Skin epidermis (tissue), 12 donors: Measurements from ENCODE around the gene NAV2.
A peak's percentile ranks its signal among the peaks of the same experiment; 100 is the strongest.

Experiments
- H3K27ac ChIP-seq, 21 experiments: fragments of 200-600 bp; sonication (generic) in 11 of 21; one replicate each; pipeline ENCODE4 v1.5.0; 2020; ENCODE audit warnings: mild to moderate bottlenecking in 3 of 21, inconsistent platforms in 2 of 21, moderate library complexity in 2 of 21
- H3K4me3 ChIP-seq, 7 experiments: fragments of 200-600 bp; sonication (generic) in 2 of 7; one replicate each; pipeline ENCODE4 v1.5.0; 2020; ENCODE audit warnings: inconsistent platforms in 2 of 7, mild to moderate bottlenecking in 2 of 7, moderate library complexity in 1 of 7

NAV2 gene

DNA sequence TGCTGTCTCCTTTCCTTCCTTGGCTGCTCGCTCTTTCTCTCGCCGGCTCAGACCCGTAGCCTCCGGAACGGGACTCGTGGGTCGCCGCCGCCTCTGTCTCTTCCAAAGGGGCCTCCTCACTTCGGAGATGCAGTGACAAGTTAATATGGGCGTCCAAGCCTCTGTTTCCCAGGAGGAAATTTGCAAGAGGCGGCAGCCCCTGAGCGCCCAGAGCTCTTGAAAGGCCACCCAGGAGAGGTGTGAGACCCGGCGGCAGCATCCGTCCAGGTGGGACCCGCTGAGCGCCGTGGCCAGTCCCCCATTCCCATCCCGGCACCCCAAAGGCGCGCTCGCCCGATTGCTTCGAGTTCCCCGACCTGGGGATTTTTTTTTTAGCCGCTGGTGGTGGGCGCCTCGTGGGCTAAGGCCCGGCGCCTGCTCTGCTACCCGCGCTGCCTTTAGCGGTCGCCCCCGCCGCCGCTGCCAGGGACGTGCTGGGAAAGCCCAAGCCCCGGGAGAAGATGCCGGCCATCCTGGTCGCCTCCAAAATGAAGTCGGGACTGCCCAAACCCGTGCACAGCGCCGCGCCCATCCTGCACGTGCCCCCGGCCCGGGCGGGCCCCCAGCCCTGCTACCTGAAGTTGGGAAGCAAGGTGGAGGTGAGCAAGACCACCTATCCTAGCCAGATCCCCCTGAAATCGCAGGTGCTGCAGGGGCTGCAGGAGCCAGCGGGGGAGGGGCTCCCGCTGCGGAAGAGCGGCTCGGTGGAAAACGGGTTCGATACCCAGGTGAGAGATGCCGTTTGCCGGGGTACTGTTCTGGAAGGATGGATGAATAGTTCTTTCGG lies 772 bp downstream of the NAV2 start:
- Histone ChIP-seq H3K27ac (peak overlapping the region in 14 of 21 experiments; percentile 11 to 92 (median 78)), H3K4me3 (peak overlapping the region; percentile 39 to 63 (median 53))

DNA sequence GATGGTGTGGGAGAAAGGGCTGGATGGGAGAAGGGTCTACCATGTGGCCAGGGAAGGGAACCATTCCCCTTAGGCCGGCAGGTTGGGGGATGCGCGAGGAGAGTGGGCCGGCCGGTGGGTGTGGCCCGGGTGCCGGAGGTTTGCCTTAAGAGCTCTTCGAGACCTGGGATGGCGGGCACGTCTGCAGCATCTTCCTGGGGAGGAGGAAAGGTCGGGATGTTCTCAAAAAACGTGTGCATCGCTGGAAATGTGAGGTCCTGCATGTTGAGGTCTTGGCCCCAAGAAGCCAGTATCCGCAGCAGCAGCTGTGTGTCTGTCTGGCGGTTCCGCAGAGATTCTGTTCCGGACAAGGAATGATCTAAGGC lies 1.4 kb downstream of the NAV2 start:
- peak overlapping the region in 10 of 21 experiments; percentile 20 to 92 (median 78) for H3K27ac ChIP-seq
- H3K4me3 ChIP-seq: peak overlapping the region; percentile 39 to 63 (median 53)

DNA sequence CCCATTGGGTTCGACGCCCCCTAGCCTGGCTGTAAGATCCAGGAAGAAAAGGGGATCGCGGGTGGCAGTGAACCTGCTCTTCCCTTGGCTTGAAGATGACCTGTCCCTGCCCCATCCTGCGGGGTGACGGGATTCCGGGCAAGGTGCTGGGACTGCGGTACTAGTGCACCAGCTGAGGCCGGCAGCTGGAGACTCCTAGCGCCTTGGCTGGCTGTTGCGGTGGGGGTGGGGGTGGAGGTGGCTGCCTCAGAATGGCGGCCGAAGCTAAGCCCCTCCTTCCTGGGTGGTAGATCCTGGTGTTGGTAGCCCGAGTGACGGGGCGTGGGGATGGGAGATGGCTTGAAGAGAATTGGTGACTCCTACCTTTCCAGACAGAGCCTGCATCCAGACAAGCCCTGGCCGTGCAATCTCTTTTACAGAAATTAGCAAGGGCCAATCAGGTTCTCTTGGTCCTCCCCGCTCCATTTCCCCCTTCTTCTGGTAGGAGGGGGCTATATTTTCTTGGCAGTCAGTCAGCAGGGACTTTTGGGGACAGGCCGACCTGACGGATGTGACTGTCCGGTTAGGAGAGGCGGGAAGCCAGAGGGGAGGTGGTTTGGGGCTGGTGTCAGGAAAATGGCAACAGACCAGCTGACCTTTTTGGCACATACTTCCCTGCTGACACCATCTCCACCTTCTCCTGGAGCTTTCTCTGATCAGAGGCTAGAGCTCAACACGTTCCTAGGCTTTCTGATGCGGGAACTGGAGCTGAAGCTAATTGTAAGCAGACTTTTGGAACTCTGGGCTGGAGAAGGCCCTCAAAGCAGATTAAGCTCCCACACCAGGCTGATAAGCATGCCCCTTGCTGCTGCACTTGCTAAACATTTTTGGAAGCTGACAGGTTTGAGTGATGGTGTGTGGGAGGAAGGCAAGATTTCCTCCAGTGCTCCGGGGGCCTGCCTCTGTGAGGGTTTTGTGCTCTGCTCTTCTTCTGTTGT lies 2.0 kb downstream of the NAV2 start:
- peak overlapping the region; percentile 39 to 63 (median 53) for H3K4me3 ChIP-seq
- peak overlapping the region in 12 of 21 experiments; percentile 6 to 92 (median 40) for H3K27ac ChIP-seq

DNA sequence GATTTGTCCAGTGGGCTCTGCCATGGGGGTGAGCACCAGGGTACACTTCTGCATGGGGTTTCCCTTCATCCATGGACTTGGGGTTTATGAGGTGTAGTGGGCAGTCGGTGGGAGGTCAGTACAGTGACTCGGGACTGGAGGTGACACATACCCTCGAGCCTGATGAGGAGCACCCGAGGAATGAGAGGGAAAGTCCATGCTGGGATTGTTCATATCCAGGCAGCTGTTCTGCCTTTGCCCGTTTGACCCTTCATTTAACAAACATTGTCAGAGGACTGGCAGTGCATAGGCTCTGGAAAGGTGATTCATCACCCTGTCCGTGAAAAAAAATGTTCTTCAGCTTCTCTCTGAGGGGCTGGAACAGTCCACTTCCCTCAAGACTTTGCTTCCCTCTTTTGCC lies 2.7 kb downstream of the NAV2 start:
- Histone ChIP-seq H3K27ac (peak overlapping the region in 8 of 21 experiments; percentile 2 to 92 (median 32)), H3K4me3 (peak overlapping the region in 2 of 7 experiments; percentile 53 to 63)

DNA sequence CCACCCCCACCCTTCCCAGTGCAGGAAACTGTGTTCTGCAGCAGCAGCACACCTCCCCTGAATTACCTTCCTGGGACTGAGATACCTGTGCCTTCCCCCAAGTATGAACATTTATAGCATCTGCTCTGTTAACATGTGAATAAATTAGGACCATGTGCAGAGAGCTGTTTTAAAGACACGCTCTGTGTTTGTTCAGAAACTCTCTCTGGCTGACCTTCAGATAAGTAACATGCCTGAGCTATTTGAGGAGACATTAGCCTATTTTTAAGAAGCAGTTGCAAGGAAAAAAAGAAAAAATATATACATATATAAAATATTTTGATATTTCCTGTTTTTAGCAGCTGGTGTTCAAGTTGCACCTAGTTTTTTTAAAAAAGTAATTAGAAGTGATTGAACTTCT lies 5.4 kb downstream of the NAV2 start:
- H3K27ac ChIP-seq: no peak overlapping the region
- no peak overlapping the region for H3K4me3 ChIP-seq

DNA sequence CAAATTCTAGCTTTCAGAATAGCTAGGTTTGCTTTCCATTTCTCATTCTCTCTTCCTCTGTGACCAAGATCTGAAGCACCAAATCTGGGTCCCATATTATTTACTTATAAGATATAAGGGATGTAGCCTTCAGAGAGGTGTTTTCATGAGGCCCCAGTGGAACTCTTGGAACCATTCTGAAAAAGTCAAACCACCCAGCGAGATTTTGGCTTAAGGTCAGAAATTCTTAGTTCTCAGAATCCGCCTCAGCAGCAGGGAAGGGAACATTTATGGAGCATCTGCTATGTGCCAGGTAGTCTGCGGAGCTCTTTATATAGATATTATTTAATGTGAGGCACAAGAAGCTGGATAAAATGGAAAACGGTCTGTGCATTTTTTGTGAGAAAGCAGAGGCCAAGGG lies 6.3 kb downstream of the NAV2 start:
- no peak overlapping the region for H3K27ac ChIP-seq
- H3K4me3 ChIP-seq: no peak overlapping the region

DNA sequence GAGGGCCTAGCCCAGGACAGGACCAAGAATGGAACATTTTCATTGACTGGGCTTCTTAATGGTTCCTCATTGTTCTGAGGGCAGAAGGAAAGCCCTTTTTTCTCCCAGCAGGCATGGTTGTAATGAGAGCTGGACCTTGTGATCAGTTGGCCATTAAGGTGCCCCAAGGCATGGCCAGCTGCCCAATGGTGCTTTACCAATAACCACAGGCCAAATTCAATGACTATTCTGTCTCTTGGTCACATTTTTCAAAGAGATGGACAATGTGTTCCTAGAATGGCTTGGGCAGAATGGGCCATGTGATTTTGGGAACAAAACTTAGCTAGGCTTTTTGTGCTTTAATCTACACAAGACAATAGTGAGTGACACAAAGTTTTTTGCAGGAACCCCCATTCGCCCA lies 7.3 kb downstream of the NAV2 start:
- Histone ChIP-seq H3K4me3 (no peak overlapping the region), H3K27ac (no peak overlapping the region)

DNA sequence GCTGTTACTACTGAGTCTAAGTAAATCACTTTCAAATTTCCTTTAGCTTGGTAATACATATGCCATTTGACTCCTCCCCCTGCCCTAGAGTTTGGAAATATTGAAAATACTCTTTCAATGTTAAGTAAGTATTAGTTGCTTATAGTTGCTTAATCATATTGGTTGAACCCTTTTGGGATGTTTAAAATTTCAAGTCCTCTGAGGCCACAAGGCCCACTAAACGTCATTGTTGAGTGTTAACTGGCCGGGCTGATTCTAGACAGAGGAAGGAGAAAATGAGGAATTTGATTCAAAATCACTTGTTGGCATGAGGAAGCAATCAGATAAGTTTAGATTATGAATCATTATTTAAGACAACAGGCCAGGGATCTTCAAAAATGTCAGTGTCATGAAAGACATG lies 8.5 kb downstream of the NAV2 start:
- Histone ChIP-seq H3K27ac (no peak overlapping the region), H3K4me3 (no peak overlapping the region)

DNA sequence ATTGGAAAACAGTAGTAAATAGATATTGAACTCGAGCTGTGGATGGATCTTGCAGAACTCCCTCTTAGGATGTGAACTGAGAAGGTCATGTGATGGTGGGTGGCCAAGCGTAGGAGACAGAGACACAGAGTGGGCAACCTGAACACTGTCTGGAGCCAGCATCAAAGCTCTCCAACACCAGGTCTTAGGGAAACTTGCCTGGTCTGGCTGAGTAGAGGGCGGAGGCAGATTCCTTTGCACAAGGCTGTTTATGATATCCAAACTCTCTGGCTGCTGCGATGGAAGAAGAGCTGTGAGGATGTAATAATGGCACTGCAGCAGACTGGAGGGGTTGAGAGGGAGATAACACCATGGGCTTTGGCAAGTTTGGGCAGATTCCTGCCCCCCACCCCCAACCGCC lies 10.1 kb downstream of the NAV2 start:
- peak overlapping the region in 7 of 21 experiments; percentile 24 to 88 (median 71) for H3K27ac ChIP-seq
- H3K4me3 ChIP-seq: no peak overlapping the region

DNA sequence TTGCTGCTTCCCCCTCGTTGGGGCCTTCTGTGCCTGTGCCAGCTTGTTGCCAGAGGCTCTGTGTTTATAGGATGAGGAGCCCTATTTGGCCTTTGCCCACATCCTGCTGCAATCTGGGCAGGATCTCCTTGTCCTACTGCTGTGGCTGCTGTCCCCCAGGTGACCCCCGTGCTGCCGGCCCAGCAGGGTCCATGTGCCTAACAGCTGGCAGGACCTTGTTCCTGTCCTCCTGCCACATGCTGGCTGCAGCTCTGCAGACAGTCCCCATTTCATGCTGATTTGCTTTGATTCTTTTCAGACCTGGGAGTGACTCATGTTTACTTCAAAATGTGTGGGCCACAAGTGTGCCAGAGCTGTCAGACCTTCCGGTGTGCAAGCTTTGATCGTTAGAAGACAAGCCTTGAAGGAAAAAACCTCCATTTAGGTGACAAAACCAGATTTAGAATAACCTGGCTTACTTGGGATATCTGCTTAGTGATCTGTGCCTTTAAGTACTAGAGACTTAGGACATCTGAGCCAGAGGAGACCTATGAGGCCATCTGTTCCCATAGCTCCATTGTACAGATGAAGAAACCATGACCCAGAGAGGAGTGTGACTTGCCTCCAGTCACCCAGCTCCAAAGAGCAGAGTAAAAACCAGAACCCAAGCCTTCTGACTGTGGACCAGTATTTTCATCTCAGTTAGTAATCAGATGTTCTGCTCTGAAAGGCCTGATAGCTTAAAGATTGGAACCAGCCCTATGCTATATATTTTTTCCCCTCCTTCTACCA lies 11.1 kb downstream of the NAV2 start:
- Histone ChIP-seq H3K4me3 (no peak overlapping the region), H3K27ac (peak overlapping the region in 13 of 21 experiments; percentile 24 to 88 (median 55))

DNA sequence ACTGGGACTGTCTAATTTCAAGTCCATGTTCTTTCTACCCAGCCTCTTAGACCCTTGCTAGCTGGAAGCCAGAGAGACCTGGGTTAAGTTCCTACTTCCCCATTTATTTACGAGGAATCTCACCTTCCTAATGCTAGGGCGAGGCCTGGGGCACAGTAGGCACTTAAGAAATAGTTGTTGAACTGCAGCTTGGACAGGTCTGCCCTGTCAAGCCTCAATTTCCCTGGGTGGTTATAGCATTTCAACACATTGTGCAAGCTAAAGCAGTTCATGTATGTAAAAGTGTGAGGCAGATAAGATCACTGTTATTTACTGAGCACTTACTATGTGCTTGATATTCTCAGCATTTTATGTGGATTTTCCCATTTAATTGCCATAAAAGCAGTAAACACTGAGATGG lies 12.1 kb downstream of the NAV2 start:
- Histone ChIP-seq H3K27ac (peak overlapping the region in 11 of 21 experiments; percentile 16 to 88 (median 58)), H3K4me3 (no peak overlapping the region)

DNA sequence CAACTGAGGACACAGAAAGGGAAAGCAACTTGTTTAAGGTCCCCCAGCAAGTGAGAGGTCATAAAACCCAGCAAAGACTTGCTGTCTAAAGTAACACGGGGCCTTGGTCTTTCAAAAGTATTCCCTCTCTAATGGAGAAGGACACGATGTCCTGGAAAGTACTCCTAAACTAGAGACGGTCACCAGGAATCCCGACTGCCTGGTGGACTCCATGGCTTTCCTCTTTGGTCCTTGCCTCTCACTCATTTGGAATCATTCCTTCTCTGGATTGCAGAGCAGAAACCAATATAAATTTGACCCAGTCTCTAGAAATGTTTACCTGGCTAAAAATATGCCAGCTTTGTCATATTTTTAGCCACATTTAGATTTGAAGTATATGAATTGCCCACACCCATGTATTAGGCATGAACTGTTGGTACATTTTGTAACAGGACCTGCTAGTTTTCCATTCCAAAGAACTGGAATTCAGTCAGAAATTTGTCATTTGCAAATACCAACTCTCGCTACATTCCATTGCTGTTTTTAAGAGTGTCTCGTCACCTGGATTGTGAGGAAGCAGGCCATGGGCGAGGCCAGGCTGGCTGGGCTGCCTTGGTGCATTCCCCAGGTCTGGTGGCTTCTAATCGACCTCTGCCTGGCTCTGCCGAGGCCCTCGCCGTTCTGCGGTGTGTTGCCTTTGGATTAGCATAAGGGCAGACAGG lies 12.9 kb downstream of the NAV2 start:
- H3K4me3 ChIP-seq: no peak overlapping the region

DNA sequence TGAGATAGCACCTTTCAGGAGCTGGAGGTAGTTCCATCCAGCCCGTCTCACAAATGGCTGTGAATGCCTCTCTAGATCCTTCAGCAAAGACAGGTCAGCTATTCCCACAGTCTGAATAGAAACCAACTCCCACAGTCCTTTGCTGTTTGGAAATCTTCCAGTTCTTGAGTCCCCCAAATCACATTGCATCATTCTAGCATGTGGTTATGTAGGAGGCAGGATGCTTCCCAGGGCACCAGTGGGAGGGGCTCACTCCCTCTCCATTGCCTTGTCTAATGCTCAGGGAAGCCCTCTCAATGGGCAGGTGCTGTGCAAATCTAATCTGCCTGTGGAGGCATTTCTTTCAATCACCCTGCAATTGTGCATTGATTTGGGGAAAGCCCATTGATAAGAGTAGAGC lies 14.6 kb downstream of the NAV2 start:
- Histone ChIP-seq H3K4me3 (no peak overlapping the region), H3K27ac (no peak overlapping the region)

More for the DNA sequence above, 12.9 kb downstream of the NAV2 start:
- peak overlapping the region in 4 of 21 experiments; percentile 13 to 29 (median 22) for H3K27ac ChIP-seq

DNA sequence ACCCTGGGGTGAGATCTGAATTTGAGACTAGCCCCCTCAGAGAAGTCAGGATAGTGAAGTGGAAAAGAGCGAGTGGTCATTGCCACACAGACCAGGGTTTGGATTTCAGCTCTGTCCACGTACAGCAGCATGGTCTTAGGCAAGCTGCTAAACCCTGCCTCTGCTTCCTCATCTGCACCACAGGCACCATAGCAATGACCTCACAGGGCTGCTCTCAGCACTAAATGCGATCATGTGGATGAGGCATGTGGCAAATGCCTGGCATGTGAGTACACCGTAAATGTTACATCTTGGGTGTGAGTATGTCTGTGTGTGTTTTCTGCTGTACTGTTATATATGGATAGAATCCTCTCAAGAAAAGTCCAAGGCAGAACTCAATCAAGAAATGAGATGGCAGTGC lies 15.8 kb downstream of the NAV2 start:
- no peak overlapping the region for H3K4me3 ChIP-seq
- H3K27ac ChIP-seq: no peak overlapping the region

DNA sequence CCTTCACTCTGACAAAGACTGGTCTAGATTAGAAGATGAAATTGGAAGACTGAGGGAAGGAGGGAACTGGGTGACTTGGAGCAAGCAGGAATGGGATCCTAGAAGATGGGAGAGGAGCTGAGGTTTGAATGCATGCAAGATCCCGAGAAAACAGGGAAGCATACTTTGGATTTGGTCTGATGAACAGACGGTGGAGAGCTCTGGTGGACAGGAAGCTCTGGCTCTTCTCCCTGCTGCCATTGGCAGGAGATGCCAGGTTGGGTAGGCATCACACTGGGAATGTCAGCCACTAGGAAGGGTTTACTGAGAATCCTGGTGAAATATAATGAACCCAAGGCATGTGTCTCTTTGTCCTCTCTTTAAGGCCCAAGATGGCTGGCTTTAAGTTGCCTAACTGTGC lies 16.5 kb downstream of the NAV2 start:
- peak overlapping the region in 1 of 21 experiments; percentile 23 for H3K27ac ChIP-seq
- H3K4me3 ChIP-seq: no peak overlapping the region

DNA sequence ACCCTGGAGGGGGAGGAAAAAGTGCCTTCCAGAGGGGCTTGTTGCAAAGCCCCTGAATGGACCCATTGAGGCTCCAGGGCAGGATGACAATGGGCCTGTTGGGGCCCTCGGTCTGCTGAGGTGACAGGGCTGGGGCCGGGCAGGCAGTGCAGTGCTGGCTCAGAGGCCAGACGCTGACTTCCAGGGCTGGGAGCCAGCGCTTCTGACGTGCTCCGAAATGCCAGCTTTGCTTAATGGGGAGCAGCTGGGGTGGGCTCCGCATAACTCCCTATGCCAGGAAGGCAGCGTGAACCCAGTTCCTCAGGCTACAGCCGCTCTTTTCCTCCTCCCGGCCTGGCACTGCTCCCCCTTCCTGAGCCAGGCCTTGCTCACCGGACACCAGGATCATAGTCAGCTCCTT lies 17.7 kb downstream of the NAV2 start:
- Histone ChIP-seq H3K4me3 (no peak overlapping the region), H3K27ac (peak overlapping the region in 1 of 21 experiments; percentile 34)

DNA sequence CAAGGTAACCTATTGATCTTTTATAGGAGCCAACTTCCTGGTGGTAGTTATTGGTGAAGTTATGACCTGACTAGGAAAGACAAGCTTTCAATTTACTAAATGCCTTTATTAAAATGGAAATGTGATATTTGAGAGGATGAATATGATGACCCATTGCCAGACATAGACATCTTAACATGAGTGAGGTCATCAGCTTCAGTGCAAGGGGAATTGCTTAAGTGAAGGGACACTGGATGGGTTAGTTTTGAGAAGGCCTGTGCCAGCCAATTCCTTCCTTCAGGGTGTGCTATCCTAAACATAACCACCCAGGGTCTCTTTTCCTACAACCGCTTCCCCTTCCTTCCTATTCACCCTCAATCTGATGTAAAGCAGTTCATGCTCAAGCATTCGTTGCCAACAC lies 21.5 kb downstream of the NAV2 start:
- no peak overlapping the region for H3K27ac ChIP-seq
- H3K4me3 ChIP-seq: no peak overlapping the region

DNA sequence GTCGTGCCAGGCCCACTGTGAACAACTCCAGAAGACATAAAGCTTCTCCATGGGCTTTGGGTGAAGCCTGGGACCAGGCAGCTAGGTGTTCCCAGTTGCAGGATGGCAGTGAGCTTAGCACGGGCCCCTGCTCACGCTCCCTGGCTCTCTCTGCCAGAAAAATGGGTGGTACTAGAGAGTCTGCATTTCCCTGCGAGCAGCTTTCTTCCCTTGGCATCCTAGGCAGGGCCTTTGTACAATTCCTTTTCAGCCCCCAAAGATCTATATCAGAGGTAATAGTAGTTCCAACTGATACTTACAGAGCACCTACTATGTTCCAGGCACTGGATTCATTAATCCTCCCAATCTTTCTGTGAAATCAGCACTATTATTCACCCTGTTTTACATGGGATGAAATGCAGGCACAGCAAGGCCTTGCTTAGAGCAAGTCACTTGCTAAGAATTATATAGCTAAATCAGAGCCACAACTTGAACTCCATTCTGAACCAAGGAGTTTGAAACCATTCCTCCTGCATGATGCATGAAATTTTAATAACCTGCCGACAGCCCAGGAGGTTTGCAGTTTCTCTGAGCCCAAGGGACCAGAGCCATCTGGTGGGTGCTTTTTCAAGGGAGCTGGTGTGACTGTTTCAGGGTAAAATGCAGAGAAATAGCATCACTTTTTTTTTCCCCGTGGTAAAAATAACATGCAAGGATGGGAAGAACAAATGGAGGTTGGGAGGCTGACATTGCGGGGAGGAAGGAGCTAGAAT lies 22.7 kb downstream of the NAV2 start:
- Histone ChIP-seq H3K4me3 (no peak overlapping the region), H3K27ac (peak overlapping the region in 1 of 21 experiments; percentile 4)
